GM19238 (cell line): Measurements from ENCODE around the gene PIGZ.

Source experiments
- DNase-seq: peaks from one replicate; pipeline ENCODE4 v3.0.0; 2011; ENCODE audit warnings: low spot score; ENCODE audit not compliant: insufficient read length

PIGZ gene

GRCh38 chr3:196968233-196969133 is at the start of gene PIGZ:
Gene PIGZ (minus strand): TSS chr3:196968833. CDS start chr3:196952031, 16,802 bp downstream.
- DNase-seq = peak; percentile 70

- DNase-seq = no peak
Measured at GRCh38 chr3:197017003-197017402, 48.4 kb upstream of the PIGZ start.

GRCh38 chr3:197015790-197016736 is 47.4 kb upstream of the PIGZ start:
- no peak for DNase-seq

GRCh38 chr3:197014942-197015575 is 46.4 kb upstream of the PIGZ start:
- no peak for DNase-seq

GRCh38 chr3:197014024-197014423 is 45.4 kb upstream of the PIGZ start:
- DNase-seq = no peak

- DNase-seq = no peak
Measured at GRCh38 chr3:197012540-197012883, 43.9 kb upstream of the PIGZ start.

GRCh38 chr3:197011780-197012539 is 43.3 kb upstream of the PIGZ start:
- DNase-seq = no peak

- DNase-seq = no peak
Measured at GRCh38 chr3:197010556-197011351, 42.1 kb upstream of the PIGZ start.

GRCh38 chr3:197009532-197010019 is 40.9 kb upstream of the PIGZ start:
- DNase-seq = no peak

GRCh38 chr3:197008436-197009209 is 40.0 kb upstream of the PIGZ start:
- no peak for DNase-seq

GRCh38 chr3:197007953-197008352 is 39.3 kb upstream of the PIGZ start:
- no peak for DNase-seq

- no peak for DNase-seq
Measured at GRCh38 chr3:197007296-197007940, 38.8 kb upstream of the PIGZ start.

GRCh38 chr3:197006860-197007259 is 38.2 kb upstream of the PIGZ start:
- no peak for DNase-seq

- DNase-seq = no peak
Measured at GRCh38 chr3:197006446-197006845, 37.8 kb upstream of the PIGZ start.

GRCh38 chr3:197003461-197004385 is 35.1 kb upstream of the PIGZ start:
- DNase-seq = no peak

- peak; percentile 98 for DNase-seq
Measured at GRCh38 chr3:197002701-197003454, 34.2 kb upstream of the PIGZ start.
